GM19239 (cell line): ENCODE data around the gene OCLN.
"Not testable (repeated sequence)": the region's sequence is repeated elsewhere in the genome, so short reads cannot be mapped to it uniquely, and the experiment has no call there.

Source experiments
- DNase-seq: peaks from one replicate; pipeline ENCODE4 v3.0.0; 2011; ENCODE audit warnings: low spot score; ENCODE audit not compliant: insufficient read length
- FAIRE-seq: peaks from 2 replicates; lab custom pipeline; 2011; peaks lifted over from hg19 to GRCh38; lab: Jason Lieb, UNC

OCLN gene

DNA sequence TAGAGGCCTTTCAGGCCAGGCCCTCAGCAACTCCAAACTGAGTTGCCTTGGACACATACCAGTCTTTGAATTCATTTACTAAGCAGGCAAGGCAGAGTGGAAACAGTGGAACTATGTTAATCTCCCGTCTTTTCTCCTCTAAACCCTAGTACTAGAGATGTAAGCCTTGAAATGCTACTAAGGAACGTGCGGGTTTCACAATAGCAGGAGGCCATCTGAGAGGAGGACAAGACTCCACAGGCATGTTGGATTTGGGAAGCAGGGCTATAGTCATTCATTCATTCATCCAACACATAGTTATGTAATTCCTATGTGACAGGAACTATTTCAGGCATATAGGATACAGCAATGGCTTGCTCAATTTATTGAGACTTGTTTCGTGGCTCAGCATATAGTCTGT, 3.3 kb upstream of the OCLN start:
- no peak for DNase-seq
- FAIRE-seq: no peak

DNA sequence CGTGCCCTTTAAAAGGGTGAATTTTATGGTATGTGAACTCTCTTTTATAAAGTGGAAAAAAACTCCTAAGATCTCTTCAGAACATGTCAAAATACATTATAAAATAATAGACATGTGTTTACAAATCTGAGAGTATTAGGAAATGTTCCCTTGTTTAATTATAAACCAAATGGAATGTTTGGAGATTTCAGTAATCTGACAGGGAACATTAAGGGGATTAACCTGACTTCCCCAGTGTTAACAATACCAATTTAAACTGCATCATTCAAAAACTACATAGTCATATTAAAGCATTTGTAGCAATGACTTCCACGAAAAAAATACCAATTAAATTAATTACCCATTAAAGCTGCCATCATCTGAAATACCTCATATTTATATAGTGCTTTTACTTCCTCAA, 1.6 kb upstream of the OCLN start:
- no peak for FAIRE-seq
- no peak for DNase-seq

DNA sequence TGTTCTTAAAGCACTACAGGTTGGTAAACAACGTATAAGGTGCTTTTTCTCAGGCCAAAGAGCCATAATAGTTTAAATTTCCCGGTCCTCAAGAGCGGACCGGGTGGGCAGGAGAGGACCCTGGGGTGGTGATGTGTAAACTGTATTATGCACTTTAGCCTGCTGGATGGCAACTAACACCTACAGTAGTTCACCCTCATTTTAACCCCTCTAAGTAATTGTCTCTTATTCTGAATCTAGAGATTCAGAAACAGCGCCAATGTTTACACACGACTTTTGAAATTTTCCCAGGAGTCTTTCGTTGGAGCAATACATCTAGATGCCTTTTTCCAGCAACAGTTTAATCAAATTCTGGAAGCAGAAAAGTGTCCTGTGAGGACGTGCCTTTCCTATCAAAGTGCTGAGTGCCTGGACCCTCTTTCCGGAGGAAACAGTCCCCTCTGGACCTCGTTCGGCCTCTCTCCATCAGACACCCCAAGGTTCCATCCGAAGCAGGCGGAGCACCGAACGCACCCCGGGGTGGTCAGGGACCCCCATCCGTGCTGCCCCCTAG, 676 bp upstream of the OCLN start:
- FAIRE-seq: no peak
- no peak for DNase-seq

DNA sequence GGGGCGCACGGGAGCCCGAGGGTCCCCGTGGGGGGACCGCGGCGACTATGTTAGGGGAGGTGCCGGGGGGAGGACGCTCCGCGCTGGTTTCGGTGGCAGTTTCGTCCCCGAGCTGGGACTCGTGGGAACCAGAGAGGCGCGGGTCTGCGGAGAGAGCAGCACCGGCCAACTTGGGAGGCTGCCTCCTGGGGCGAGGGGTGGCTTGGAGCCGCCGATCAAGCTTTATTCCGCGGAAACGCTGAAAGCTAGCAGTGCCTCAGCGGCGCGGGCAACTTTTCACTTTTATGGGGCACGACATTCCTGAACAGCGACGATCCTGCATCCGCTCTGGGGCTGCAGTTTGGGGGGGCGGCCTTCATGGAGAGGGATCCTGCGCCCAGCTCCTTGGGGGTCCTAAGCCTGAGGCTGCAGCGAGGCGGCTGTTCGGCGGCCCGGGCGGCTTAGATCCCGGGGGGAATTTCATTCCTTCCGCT, 369 bp downstream of the OCLN start:
- DNase-seq (peak; percentile 48), FAIRE-seq (no peak)

DNA sequence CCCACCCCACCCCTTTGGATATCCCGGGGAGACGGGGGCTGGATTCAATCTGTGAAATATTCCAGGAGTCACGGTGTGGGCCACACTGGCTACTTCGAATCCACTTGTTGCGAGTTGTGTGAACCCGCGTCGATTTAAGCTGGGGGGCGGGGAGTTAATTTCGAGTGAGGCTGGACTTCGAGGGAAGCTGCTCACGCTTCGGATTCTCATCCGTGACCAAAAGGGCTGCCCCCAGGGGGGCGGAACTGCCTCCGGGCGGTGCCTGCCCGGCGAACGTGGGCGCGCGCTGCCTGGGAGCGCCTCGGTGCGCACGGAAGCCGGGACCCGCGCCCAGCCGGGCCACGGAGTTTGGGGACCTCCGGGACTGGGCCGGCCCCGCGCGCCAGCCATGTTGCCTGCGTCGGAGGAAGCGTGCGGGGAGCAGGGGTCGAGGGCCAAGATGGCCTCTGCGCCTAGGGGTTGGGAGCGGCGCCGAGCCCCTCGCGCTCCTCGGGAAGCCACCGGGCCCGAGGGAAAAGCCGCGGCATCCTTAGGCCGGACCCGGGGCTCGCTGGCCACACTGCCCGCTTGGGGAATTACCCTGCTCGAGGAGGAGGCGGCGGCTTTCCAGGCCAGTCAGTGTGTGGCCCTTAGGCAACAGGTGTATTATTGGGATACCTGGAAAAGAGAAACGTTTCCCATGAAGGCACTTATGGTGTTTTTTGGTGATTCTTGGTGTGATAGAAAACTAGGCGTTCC, 975 bp downstream of the OCLN start:
- FAIRE-seq: peak; percentile 31
- peak; percentile 29 for DNase-seq

DNA sequence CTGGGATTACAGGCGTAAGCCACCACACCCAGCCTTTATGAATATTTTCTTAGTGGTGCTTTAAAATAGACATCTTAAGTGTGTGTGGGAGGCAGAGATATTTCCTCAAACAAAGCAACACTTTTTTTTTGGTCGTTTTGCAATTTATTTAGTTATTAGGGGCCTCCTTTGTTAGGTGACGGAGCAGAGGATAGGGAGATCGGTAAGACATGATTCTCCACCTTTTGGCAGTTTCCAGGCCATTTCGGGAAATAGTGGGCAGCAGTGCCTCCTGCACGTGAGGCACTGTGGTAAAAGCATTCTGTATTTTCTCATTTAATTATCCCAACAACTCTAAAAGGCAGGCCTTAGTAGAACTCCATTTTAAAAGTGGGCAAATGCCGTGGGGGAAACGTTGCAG, 1.9 kb downstream of the OCLN start:
- FAIRE-seq (no peak), DNase-seq (no peak)

DNA sequence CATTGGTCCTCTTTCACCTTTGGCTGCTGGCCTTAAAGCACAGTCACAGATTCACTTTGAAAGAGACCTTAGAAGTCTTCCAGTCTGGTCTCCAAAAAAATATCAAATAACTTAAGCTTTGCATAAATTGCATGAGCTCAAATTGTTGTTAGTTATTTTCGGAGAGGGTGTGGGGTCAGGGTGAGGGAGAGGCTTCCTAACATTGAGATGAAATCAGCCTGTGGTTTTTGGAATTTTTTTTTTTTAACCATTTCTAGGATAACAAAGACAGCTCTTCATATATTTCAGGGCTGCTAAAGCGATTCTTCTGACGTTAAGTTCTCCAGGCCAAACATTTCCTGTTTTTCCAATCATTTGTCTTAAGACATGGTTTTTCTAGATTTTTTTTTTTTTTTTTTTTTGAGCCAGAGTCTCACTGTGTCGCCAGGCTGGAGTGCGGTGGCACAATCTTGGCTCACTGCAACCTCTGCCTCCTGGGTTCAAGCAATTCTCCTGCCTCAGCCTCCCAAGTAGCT, 4.5 kb downstream of the OCLN start:
- FAIRE-seq (no peak), DNase-seq (no peak)

DNA sequence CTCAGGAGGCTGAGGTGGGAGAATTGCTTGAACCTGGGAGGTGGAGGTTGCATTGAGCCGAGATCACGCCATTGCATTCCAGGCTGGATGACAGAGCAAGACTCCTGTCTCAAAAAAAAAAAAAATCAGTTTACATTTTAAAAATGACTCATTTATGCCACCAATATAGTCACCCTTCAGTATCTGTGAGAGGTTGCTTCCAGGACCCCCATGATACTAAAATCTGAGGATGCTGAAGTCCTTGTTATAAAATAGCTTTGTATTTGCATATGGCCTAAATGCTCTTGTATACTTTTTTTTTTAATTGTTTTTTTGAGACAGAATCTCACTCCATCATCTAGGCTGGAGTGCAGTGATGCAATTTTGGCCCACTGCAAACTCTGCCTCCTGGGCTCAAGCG, 5.8 kb downstream of the OCLN start:
- DNase-seq: no peak
- no peak for FAIRE-seq

DNA sequence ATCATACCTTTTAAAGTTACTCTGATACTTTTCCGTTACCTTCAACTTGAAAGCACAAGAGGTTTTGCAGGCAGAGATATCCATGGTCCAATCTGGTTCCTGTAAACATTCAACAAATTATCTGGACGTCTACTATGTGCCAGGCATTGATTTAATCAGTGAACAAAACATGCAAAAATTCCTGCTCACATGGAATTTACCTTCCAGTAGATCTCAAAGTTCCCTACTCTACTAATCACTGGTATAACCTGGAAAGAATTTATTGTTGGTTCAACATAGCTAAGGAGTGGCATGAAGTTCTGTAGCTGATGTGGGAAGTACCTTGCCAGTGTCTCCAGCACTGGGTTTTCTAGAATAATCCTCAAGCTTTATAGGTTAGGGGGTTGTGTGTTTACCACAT, 9.8 kb downstream of the OCLN start:
- DNase-seq: no peak
- no peak for FAIRE-seq

DNA sequence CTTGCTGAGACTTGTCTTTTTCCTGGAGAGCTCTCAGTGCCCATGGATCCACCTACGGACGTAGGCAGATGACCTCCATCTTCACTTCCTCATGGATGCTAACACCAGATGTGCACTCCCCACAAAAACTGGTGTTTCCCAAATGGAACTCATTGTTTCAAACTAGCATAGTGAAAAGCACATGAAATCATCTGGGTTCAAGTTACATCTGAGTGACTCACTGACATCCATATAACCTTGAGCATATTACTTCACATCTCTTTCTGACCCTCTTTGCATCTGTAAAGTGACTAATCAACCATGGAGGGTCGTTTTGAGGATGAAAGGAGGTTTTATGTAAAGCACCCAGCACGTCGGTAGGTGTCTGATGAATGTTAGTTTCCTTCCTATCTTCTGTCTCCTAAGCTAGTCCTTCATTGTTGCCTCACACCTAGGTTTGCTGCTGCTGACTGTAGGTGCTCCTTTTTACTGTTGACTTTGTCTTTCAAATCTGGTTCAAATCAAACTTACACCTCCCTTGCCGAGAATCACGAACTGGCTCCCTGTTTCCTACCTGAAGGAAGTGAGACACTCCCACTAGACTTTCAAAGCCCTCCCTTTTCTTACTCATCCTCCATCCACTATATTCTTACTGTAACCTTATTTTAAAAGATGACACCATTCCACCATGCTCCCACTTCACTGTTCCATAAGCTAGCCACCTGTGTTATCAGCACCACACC, 10.3 kb downstream of the OCLN start:
- DNase-seq (no peak), FAIRE-seq (no peak)

DNA sequence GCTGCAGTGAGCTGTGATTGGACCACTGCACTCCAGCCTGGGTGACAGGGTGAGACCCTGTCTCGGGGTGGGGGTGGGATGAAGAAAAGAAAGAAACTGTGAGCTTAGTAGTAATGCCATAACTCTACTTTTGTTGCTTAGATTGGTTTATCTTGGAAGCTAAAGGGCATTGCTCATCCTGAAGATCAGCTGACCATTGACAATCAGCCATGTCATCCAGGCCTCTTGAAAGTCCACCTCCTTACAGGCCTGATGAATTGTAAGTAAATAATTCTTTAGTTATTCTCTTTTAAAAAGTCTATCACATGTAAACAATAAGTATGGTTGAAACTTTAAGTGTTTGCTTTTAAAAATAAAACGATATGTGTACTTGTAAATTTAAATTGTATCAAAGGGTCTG, 11.4 kb downstream of the OCLN start:
- FAIRE-seq (no peak), DNase-seq (no peak)

DNA sequence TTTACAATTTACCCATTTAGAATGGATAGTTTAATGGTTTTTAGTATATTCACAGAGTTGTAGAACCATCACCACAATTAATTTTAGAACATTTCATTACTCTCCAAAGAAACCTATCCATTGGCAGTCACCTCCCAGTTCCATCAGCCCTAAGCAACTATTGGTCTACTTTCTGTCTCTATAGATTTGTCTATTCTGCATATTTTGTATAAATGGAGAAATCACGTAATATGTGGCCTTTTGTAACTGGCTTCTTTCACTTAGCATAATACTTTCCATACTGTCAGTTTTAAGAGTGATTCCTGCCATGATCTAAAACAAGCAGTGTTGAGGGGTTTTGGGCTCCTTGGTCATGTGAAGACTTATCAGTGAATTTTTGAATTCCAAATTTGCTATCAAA, 12.7 kb downstream of the OCLN start:
- FAIRE-seq: no peak

DNA sequence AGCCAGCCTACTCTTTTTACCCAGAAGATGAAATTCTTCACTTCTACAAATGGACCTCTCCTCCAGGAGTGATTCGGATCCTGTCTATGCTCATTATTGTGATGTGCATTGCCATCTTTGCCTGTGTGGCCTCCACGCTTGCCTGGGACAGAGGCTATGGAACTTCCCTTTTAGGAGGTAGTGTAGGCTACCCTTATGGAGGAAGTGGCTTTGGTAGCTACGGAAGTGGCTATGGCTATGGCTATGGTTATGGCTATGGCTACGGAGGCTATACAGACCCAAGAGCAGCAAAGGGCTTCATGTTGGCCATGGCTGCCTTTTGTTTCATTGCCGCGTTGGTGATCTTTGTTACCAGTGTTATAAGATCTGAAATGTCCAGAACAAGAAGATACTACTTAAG, 16.6 kb downstream of the OCLN start:
- DNase-seq (no peak), FAIRE-seq (no peak)

More for the DNA sequence above, 12.7 kb downstream of the OCLN start:
- DNase-seq: no peak

DNA sequence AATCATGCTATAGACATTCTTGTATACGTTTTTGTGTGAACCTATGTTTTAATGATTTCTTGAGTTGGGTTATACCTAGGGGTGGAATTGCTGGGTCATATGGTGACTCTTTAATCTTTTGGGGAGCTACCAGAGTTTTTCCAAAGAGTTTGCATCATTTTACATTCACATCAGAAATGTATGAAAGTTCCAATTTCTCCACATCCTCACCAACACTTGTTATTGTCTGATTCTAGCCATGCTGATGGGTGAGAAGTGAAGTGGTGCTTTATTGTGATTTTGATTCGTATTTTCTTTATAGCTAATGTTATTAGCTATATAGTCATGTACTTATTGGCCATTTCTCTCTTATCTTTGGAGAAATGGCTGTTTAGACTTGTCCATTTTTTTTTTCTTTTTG, 18.1 kb downstream of the OCLN start:
- FAIRE-seq: no peak

DNA sequence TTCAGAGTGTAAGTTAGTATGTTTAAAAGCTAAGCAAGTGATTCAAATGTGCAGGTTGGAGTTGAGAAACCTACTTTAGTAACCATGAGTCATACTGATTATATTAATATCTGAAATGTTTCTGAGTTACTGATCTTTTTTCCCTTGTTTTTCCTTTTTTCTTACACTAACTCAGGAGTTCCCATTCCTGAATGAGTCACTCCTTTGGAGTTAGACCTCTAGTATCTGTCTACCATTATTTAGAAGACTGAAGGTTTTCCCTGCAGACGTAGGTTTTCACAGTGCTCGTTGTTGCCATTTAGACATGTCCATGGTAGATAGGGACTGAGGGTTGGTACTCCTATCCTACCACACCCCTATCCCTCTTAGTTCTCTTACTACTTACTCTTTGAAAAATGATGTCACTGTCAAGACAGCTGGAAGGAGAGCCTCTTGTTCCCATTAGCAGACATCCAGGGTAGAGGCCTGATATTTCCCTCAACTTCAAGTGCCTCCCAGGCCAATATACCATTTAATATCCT, 20.2 kb downstream of the OCLN start:
- DNase-seq (no peak), FAIRE-seq (no peak)

More for the DNA sequence above, 18.1 kb downstream of the OCLN start:
- DNase-seq: no peak

DNA sequence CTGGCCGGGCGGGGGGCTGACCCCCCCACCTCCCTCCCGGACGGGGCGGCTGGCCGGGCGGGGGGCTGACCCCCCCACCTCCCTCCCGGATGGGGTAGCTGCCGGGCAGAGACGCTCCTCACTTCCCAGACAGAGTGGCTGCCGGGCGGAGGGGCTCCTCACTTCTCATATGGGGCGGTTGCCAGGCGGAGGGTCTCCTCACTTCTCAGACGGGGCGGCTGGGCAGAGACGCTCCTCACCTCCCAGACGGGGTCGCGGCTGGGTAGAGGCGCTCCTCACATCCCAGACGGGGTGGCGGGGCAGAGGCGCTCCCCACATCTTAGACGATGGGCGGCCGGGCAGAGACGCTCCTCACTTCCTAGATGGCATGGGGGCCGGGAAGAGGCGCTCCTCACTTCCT, 23.0 kb downstream of the OCLN start:
- FAIRE-seq, DNase-seq: not testable (repeated sequence)

DNA sequence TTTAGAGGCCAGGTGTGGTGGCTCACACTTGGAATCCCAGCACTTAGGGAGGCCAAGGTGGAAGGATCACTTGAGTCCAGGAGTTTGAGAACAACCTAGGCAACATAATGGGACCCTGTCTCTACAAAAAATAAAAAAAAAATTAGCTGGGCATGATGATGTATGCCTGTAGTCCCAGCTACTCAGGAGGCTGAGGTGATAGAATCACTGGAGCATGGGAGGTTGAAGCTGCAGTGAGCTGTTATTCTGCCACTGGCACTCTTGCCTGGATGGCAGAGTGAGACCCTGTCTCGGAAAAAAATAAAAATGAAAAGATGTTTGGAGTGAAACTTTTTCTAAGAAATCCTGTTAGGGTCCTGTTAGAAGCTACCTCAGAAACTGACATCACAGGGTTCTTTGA, 24.2 kb downstream of the OCLN start:
- no peak for DNase-seq
- no peak for FAIRE-seq

DNA sequence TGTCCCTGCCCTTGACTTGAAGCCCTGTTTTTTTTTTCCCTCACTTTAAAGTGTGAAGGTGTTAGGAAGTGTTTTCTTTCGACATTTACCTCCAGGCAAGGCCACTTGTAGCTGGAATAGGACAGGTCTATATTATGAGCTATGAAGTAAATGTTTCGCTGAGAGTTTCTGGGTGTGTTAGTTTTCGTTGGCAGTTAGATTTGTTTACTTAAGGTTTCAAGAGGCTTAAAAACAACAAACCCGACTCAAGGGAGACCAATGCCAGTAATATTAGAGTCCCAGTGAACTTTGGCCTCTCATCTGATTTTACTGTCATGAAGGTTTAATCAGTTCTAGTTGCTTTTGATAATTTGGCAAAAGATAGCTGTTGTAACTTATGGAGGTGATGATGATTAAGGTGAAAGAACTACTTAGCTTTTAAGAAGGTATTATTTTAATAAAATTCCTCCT, 25.2 kb downstream of the OCLN start:
- DNase-seq (no peak), FAIRE-seq (no peak)

DNA sequence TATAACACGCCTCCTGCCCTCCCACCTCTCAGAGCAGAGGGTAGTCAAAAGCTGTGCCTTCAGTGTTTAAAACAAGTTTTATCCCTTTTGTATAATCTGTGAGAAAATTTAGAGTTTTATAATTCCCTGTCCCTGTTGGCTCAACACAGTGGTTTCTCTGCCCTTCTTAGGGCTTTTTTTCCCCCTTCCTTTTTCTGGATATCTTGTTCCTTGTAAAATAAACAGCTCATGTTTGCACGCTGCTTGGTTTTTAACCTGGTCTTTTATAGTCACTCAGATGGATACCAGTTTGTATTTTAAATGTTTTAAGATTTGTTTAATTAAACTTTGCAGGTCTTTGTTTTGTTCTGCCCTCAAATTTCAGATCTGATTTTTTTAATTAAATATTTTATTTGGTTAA, 26.7 kb downstream of the OCLN start:
- FAIRE-seq (no peak), DNase-seq (no peak)

DNA sequence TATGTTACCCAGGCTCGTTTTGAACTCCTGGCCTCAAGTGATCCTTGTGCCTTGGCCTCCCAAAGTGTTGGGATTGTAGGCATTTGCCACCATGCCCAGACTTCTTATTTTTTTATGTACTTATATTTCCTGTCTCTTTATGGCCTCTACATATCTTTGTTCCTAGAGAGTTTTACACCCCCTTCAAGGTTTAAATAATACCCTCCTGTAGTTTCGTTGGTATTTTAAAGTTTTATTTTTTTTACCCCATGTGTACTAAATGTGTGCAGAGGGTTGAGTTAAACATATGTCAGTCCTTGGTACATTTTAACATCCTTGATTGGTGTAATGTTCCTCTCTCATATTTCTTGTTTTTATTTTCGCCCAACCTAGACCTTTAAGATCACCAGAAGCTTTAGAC, 29.4 kb downstream of the OCLN start:
- DNase-seq (no peak), FAIRE-seq (no peak)

DNA sequence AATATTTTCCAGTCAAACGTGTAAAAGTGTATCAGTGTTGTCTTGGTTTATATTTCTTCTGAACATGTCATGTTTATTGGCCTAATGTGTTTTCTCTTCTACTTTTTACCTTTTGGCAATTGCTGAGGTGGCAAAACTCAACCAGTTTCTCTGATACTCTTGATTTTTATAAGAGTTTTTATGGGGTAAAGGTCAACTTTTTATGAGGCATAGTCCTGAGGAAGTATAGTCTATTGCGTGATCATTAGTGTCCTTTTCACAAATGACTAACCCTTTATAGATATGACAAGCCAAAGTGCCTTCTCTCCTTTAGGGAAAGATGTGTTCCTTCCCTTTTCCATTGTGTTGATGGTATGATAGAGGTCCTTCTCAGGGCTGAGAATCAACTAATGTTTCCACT, 32.9 kb downstream of the OCLN start:
- FAIRE-seq: no peak
- DNase-seq: no peak
